T-helper 2 cell (primary cell): Measurements from ENCODE around the gene KIT.

ENCODE experiments used
- DNase-seq, 5 experiments: peaks; one replicate each; pipeline versions ENCODE4 v3.0.0 to v3.0.0-alpha.2; 2012 to 2022

The KIT gene

DNA sequence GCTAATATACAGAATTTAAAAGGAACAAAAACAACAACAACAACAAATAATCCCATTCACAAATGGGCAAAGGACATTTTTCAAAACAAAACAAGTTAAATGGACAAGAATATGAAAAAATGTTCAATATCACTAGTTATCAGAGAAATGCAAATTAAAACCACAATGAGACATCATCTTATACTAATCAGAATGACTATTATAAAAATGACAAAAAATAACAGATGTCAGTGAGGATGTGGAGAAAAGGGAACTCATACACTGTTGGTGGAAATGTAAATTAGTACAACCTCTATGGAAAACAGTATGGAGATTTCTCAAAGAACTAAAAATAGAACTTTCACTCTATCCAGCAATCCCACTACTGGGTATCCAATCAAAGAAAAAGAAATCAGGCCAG lies 92.6 kb downstream of the KIT start:
- no peak for DNase-seq

GRCh38 chr4:54754394-54754793 lies 96.6 kb downstream of the KIT start:
- DNase-seq, result no peak

GRCh38 chr4:54764476-54764875 lies 106.7 kb downstream of the KIT start:
- no peak for DNase-seq

- DNase-seq, result no peak
Observed at GRCh38 chr4:54767376-54767775, 109.6 kb downstream of the KIT start.

GRCh38 chr4:54773022-54773421 lies 115.3 kb downstream of the KIT start:
- DNase-seq, result no peak

- DNase-seq, result no peak
Observed at GRCh38 chr4:54779036-54779435, 121.3 kb downstream of the KIT start.

GRCh38 chr4:54779476-54780148 lies 121.9 kb downstream of the KIT start:
- no peak for DNase-seq

DNA sequence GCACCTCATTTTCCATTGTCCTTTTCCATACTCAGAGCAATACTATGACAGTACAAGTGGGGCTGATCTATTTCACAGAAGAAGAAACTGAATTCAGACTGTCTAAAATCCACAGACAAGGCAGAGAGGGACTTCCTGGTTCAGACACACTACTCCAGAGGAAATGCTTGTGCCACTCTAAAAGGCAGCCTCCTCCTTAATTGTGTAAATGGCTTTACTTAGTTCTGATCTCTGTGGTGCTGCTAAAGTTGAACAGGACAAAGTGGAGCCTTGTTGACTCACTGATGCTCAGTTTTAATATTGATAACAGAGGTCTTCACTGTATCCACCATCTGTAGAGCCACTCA lies 122.4 kb downstream of the KIT start:
- DNase-seq, result no peak

GRCh38 chr4:54781756-54782155 lies 124.0 kb downstream of the KIT start:
- DNase-seq, result no peak

DNA sequence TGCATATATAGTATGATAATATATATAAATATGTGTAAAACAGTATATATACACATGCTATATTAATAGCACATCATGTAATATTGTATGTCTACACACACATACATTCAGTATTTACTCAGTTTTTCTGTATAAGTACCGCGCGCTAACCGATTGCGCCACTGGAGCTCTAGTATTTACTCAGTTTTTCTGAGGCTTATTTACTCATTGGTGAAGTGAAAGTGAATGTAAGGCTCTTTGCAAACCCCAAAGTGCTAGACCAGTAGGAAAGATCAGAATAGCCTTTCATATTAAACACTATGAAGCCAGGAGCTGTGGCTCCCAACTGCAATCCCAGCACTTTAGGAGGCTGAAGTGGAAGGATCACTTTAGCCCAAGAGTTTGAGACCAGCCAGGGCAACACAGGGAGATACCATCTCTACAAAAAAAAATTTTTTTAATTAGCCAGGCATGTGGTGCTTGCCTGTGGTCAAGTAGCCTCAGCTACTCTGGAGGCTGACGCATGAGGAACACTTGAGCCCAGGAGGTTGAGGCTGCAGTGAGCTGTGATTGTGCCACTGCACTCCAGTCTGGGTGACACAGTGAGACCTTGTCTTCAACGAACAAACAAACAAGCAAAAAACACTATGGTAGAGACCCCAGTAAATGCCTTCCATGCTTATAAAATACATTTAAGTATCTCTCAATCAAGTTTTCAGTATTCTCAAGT lies 125.8 kb downstream of the KIT start:
- no peak for DNase-seq

DNA sequence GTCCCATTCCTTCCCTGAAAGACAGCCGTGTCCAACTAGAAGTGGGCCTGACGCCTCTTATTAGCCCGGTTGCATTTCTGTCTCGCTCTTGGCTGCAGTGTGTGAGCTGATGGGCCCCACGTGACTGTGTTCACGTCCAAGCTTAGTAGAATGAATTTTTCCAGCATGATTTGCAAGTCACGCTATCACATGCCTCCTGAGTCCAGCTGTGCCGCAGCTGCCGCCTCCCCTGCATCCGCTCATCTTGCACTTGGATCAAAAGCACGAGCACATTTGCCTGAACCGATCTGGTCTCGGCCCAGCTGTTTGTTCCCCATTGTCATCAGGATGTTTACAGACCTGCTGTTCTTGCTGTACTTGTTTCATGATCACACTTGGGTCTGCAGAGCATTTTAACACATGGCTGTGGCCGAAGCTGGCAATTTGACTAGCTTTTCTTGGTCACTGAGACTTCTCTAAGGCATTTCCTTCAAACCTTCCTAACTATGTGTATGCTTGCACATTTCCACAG lies 126.5 kb downstream of the KIT start:
- DNase-seq, result no peak
